B cell (primary cell): Measurements from ENCODE around the gene P2RY14. TPM values are rescaled to one million over a fixed set of nuclear protein-coding genes. Genes with fewer than 3 reads are reported as not detected.

Experiments used
- ATAC-seq: fragments of 200-7000 bp; cut with Tn5 transposase; one replicate; pipeline ENCODE4 v1.10.0; 2021; ENCODE audit warnings: low read depth, mild to moderate bottlenecking, moderate number of reproducible peaks, moderate library complexity
- CTCF ChIA-PET: fragments of 350-600 bp; sonication (Branson Sonifier 250); formaldehyde crosslinking; loops from one replicate; lab custom pipeline; 2021; ENCODE audit warnings: antibody characterized with exemption, inconsistent platforms; lab: Charles Lee
- POLR2A ChIA-PET: fragments of 350-600 bp; sonication (Branson Sonifier 250); formaldehyde crosslinking; loops from one replicate; lab custom pipeline; 2021; ENCODE audit warnings: antibody characterized with exemption; lab: Charles Lee
- DNase-seq: peaks from one replicate; pipeline ENCODE4 v3.0.0; 2013
- H2AFZ ChIP-seq: 2 replicates; pipeline ENCODE4 v1.6.1; 2012; ENCODE audit warnings: mild to moderate bottlenecking, low read depth, low read length; ENCODE audit not compliant: insufficient read depth, poor library complexity, severe bottlenecking
- H3K27ac ChIP-seq, 2 donors: 1 replicate in 1 of 2; 2 replicates in 1 of 2; pipeline ENCODE4 v1.5.1; 2012 to 2013; ENCODE audit warnings: low read length in 2 of 2, mild to moderate bottlenecking in 2 of 2, moderate library complexity in 1 of 2
- H3K27me3 ChIP-seq, 4 experiments: fragments of 200-600 bp in 1 of 4; sonication (generic) in 1 of 4; replicated peaks in 1 of 4; 1 replicate in 2 of 4; 2 replicates in 2 of 4; pipeline versions ENCODE4 v1.6.1 to v1.7.0; 2013 to 2016; ENCODE audit warnings: low read length in 3 of 4, mild to moderate bottlenecking in 2 of 4, mixed read lengths in 1 of 4, moderate library complexity in 1 of 4; ENCODE audit not compliant: insufficient read depth in 4 of 4, control insufficient read depth in 3 of 4; ENCODE audit errors: control extremely low read depth in 1 of 4
- H3K36me3 ChIP-seq, 2 experiments: replicated peaks in 1 of 2; 1 replicate in 1 of 2; 2 replicates in 1 of 2; pipeline versions ENCODE4 v1.6.1 to v1.7.1; 2013; ENCODE audit warnings: low read length in 1 of 2; ENCODE audit not compliant: insufficient read depth in 2 of 2, control insufficient read depth in 1 of 2; ENCODE audit errors: control extremely low read depth in 1 of 2, extremely low read depth in 1 of 2
- H3K4me1 ChIP-seq, 2 donors: fragments of 200-600 bp in 1 of 2; sonication (generic) in 1 of 2; 1 replicate in 1 of 2; 2 replicates in 1 of 2; pipeline versions ENCODE4 v1.5.1 to v1.6.1; 2013 to 2017; ENCODE audit warnings: low read length in 2 of 2; ENCODE audit not compliant: control insufficient read depth in 2 of 2, insufficient read depth in 2 of 2
- H3K4me2 ChIP-seq: replicated peaks from 2 replicates; pipeline ENCODE3; 2012; ENCODE audit warnings: mild to moderate bottlenecking, low read depth, low read length; ENCODE audit not compliant: poor library complexity, severe bottlenecking
- H3K4me3 ChIP-seq, 5 experiments: fragments of 200-600 bp in 1 of 5; sonication (generic) in 1 of 5; 1 replicate in 3 of 5; 2 replicates in 2 of 5; pipeline versions ENCODE4 v1.5.1 to v1.7.0; 2011 to 2016; ENCODE audit warnings: low read length in 4 of 5, mild to moderate bottlenecking in 4 of 5, low read depth in 2 of 5, control low read depth in 1 of 5, moderate library complexity in 1 of 5; ENCODE audit not compliant: insufficient read depth in 1 of 5; ENCODE audit errors: control extremely low read depth in 1 of 5, extremely low read depth in 1 of 5
- H3K79me2 ChIP-seq: fragments of 200-600 bp; sonication (generic); one replicate; pipeline ENCODE4 v1.6.0; 2016; ENCODE audit warnings: low read length; ENCODE audit not compliant: control insufficient read depth, insufficient read depth
- H3K9ac ChIP-seq: fragments of 200-600 bp; sonication (generic); 2 replicates; pipeline ENCODE4 v1.6.1; 2017; ENCODE audit warnings: mild to moderate bottlenecking, low read length, moderate library complexity
- H3K9me3 ChIP-seq, 3 donors: one replicate each; pipeline versions ENCODE4 v1.6.1 to v1.7.1; 2013; ENCODE audit warnings: low read length in 2 of 3; ENCODE audit not compliant: control insufficient read depth in 2 of 3, insufficient read depth in 1 of 3; ENCODE audit errors: control extremely low read depth in 1 of 3
- H4K20me1 ChIP-seq: 2 replicates; pipeline ENCODE4 v1.6.0; 2012; ENCODE audit warnings: mild to moderate bottlenecking, low read length; ENCODE audit not compliant: insufficient read depth, control insufficient read depth, poor library complexity, severe bottlenecking
- H3K27ac Mint-ChIP-seq: one replicate; pipeline ENCODE4 v1.8.0; 2021; ENCODE audit warnings: mixed read lengths
- H3K27me3 Mint-ChIP-seq: one replicate; pipeline ENCODE4 v1.8.0; 2021; ENCODE audit warnings: mixed read lengths
- H3K4me1 Mint-ChIP-seq: one replicate; pipeline ENCODE4 v1.8.0; 2021; ENCODE audit warnings: mixed read lengths
- H3K4me3 Mint-ChIP-seq: one replicate; pipeline ENCODE4 v1.8.0; 2021; ENCODE audit warnings: mixed read lengths
- H3K9me3 Mint-ChIP-seq: one replicate; pipeline ENCODE4 v1.8.0; 2022; ENCODE audit warnings: mixed read lengths; ENCODE audit not compliant: insufficient read depth
- CTCF ChIP-seq: fragments of 200-600 bp; IDR thresholded peaks from one replicate; pipeline ENCODE4 v1.8.0; 2022; ENCODE audit warnings: antibody characterized with exemption, mild to moderate bottlenecking
- EZH2 ChIP-seq: IDR thresholded peaks from 2 replicates; pipeline ENCODE4 v1.6.1; 2012; ENCODE audit warnings: borderline replicate concordance, low read depth, mild to moderate bottlenecking, moderate library complexity, low read length; ENCODE audit not compliant: insufficient read depth, poor library complexity, severe bottlenecking
- WGBS: methylation state at CpG from one replicate; pipeline ENCODE4 v1.1.5; 2013; ENCODE audit warnings: missing lambda C conversion rate; ENCODE audit not compliant: insufficient coverage; 5-methylcytosine and 5-hydroxymethylcytosine counted together
- intact Hi-C: fragments of 100-400 bp; cut with micrococcal nuclease; formaldehyde crosslinking; loops from one replicate; pipeline ENCODE4 v1.10.0; 2022
- polyA plus RNA-seq: library from polyadenylated mRNA; depleted of rRNA; stranded (reverse); fragments of >200 nt; gene quantifications from 2 replicates; pipeline ENCODE4 v1.2.3, GENCODE V29; 2012
- total RNA-seq, 2 donors: library from RNA; stranded (reverse); fragments of 120-200 nt in 1 of 2; gene quantifications; 1 replicate in 1 of 2; 2 replicates in 1 of 2; pipeline versions ENCODE4 v1.2.3 to v1.2.4, GENCODE V29; 2013 to 2022

Gene P2RY14
- total and polyA plus RNA-seq, 2 donors (not counting 1 experiment from before 2014, with no cell fraction given) = 7.0 to 11.3 TPM

GRCh38 chr3:151293127-151293526 lies 14.8 kb upstream of the P2RY14 start:
- no peak for DNase-seq
- H3K9me3 Mint-ChIP-seq = no peaks in the 10 kb centered on the region
- H3K79me2 ChIP-seq = no peaks in the 10 kb centered on the region
- ChIA-PET POLR2A (no interaction called here), CTCF (interaction anchor here (1.2 to 1.4 kb wide), 2 partner anchors 13 to 125 kb away, joined by 3 to 4 read pairs; no protein-coding TSS in a partner anchor)
- 100% methylated on average over 1 of the region's 6 CpGs for WGBS
- H2AFZ ChIP-seq = no peak overlapping the region
- no peaks in the 10 kb centered on the region for H4K20me1 ChIP-seq
- no peak overlapping the region for H3K27ac Mint-ChIP-seq
- no peak overlapping the region for H3K27ac ChIP-seq
- H3K4me2 ChIP-seq = no peak overlapping the region
- no peak overlapping the region for H3K4me3 Mint-ChIP-seq
- H3K9me3 ChIP-seq = no peaks in the 10 kb centered on the region
- no peaks in the 10 kb centered on the region for H3K4me1 Mint-ChIP-seq
- H3K36me3 ChIP-seq = no peaks in the 10 kb centered on the region
- H3K4me3 ChIP-seq = no peak overlapping the region
- H3K9ac ChIP-seq = no peak overlapping the region
- H3K27me3 Mint-ChIP-seq = peaks cover under 1% of the 10 kb centered on the region
- ATAC-seq = no peak
- intact Hi-C loops = loop anchor here (5.0 kb wide), 1 partner anchor 369 kb away; no protein-coding TSS in a partner anchor
- no peaks in the 10 kb centered on the region for H3K27me3 ChIP-seq
- no peaks in the 10 kb centered on the region for H3K4me1 ChIP-seq
- no peak for TF ChIP-seq CTCF
- TF ChIP-seq EZH2 = no peak

- Histone ChIP-seq H2AFZ (no peak overlapping the region), H3K9ac (no peak overlapping the region), H3K4me3 (no peak overlapping the region), H3K4me1 (no peaks in the 10 kb centered on the region), H3K27me3 (no peaks in the 10 kb centered on the region), H3K79me2 (no peaks in the 10 kb centered on the region), H4K20me1 (no peaks in the 10 kb centered on the region), H3K27ac (no peak overlapping the region), H3K9me3 (no peaks in the 10 kb centered on the region), H3K36me3 (no peaks in the 10 kb centered on the region), H3K4me2 (no peak overlapping the region)
- ATAC-seq = no peak
- whole genome bisulfite sequencing = 70% methylated on average over 2 of the region's 3 CpGs
- intact Hi-C loops = loop anchor here (5.0 kb wide), 1 partner anchor 372 kb away; no protein-coding TSS in a partner anchor
- POLR2A ChIA-PET = interaction anchor here (0.7 kb wide), 1 partner anchor 13 kb away, joined by 5 read pairs; no protein-coding TSS in a partner anchor
- no peak overlapping the region for H3K4me3 Mint-ChIP-seq
- H3K9me3 Mint-ChIP-seq = no peaks in the 10 kb centered on the region
- CTCF ChIA-PET = interaction anchor here (1.6 to 2.4 kb wide), 4 partner anchors 10 to 548 kb away, joined by 4 to 9 read pairs (median 8); no protein-coding TSS in a partner anchor
- H3K27me3 Mint-ChIP-seq = no peaks in the 10 kb centered on the region
- DNase-seq = peak; percentile 26
- H3K27ac Mint-ChIP-seq = no peak overlapping the region
- TF ChIP-seq CTCF = peak; percentile 62
- TF ChIP-seq EZH2 = no peak
- H3K4me1 Mint-ChIP-seq = no peaks in the 10 kb centered on the region
These were observed 12.3 kb upstream of the P2RY14 start for GRCh38 chr3:151290673-151291072.
